PFSK-1 (cell line): Measurements from ENCODE around the gene IGSF21.

ENCODE experiments used
- POLR2AphosphoS5 ChIP-seq: IDR thresholded peaks from 2 replicates; pipeline ENCODE4 v1.6.1; 2012; ENCODE audit warnings: low read depth, mild to moderate bottlenecking, control low read depth, low read length, moderate library complexity
- SIN3A ChIP-seq: IDR thresholded peaks from 2 replicates; pipeline ENCODE4 v1.6.1; 2012; ENCODE audit warnings: mild to moderate bottlenecking, low read length, moderate library complexity, borderline replicate concordance; ENCODE audit not compliant: insufficient read depth
- TF ChIP-seq, protein P1 (sequence below), 2 experiments: IDR thresholded peaks; 2 replicates each; pipeline versions ENCODE4 v1.6.1 to v1.8.0; 2011 to 2012; ENCODE audit warnings: low read depth in 2 of 2, low read length in 2 of 2, control low read depth in 1 of 2, inconsistent platforms in 1 of 2, mild to moderate bottlenecking in 1 of 2, moderate library complexity in 1 of 2; ENCODE audit not compliant: insufficient read depth in 1 of 2

DNA sequence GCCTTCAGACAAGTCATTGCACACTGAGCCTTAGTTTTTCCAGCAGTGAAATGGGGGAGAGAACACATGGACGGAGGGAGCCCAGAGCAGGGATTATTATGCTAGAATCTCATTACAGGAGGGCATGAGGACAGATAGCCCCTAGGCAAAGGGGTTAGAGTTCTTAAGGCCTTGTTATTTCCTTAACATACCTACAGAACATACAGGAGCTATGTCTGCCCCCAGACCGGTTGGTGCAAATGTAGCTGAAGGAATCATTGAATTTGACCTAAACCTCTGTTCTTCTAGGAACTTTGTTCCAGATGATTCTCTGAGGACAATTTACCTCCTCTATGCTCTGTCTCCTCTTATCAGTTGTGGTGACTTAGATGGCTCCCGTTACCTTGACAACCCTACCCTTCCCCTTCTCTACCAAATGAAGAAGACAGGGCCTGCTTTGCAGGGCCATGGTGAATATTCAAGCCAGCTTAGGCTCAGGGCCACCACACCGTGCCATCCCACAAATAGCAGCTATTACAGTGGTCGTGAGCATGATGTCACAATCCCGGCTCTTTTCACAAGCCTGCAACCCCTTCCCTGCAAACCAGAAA lies 156.9 kb downstream of the IGSF21 start:
- TF ChIP-seq, protein P1, sequence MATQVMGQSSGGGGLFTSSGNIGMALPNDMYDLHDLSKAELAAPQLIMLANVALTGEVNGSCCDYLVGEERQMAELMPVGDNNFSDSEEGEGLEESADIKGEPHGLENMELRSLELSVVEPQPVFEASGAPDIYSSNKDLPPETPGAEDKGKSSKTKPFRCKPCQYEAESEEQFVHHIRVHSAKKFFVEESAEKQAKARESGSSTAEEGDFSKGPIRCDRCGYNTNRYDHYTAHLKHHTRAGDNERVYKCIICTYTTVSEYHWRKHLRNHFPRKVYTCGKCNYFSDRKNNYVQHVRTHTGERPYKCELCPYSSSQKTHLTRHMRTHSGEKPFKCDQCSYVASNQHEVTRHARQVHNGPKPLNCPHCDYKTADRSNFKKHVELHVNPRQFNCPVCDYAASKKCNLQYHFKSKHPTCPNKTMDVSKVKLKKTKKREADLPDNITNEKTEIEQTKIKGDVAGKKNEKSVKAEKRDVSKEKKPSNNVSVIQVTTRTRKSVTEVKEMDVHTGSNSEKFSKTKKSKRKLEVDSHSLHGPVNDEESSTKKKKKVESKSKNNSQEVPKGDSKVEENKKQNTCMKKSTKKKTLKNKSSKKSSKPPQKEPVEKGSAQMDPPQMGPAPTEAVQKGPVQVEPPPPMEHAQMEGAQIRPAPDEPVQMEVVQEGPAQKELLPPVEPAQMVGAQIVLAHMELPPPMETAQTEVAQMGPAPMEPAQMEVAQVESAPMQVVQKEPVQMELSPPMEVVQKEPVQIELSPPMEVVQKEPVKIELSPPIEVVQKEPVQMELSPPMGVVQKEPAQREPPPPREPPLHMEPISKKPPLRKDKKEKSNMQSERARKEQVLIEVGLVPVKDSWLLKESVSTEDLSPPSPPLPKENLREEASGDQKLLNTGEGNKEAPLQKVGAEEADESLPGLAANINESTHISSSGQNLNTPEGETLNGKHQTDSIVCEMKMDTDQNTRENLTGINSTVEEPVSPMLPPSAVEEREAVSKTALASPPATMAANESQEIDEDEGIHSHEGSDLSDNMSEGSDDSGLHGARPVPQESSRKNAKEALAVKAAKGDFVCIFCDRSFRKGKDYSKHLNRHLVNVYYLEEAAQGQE (IDR thresholded peaks at IDR 0.05; ENCODE audit: insufficient read depth in 1 of 2, low read depth in 2 of 2, low read length in 2 of 2): no peak
- TF ChIP-seq POLR2AphosphoS5: no peak
- no peak for TF ChIP-seq SIN3A
